ENCODE results near the gene GRB2. TPM values are rescaled to one million over a fixed set of nuclear protein-coding genes. Genes with fewer than 3 reads are reported as not detected.

GRB2 gene
- total and polyA plus RNA-seq, 10 of the 15 experiments (the other 5 are each of a cell fraction or from before 2014, with no cell fraction given), result 113 to 268 (median 158) TPM

GRCh38 chr17:75384751-75385150 lies 20.7 kb downstream of the GRB2 start (continued):
- TF ChIP-seq MYC (IDR thresholded peaks at IDR 0.05; ENCODE audit: insufficient read depth, insufficient read length, insufficient replicate concordance, low read length, severe bottlenecking) (no peak), SUPT20H (IDR thresholded peaks at IDR 0.05; ENCODE audit: borderline replicate concordance, control insufficient read depth, low read depth, low read length) (no peak), NFIC (IDR thresholded peaks at IDR 0.05; ENCODE audit: low read depth, low read length) (no peak), NFXL1 (IDR thresholded peaks at IDR 0.05; ENCODE audit: borderline replicate concordance) (no peak), ZSCAN29 (IDR thresholded peaks at IDR 0.05) (no peak), STAT1 (conservative IDR thresholded peaks at IDR 0.05) (no peak), CHD2 (IDR thresholded peaks at IDR 0.05; ENCODE audit: borderline replicate concordance, low read depth, low read length) (no peak), BRCA1 (IDR thresholded peaks at IDR 0.05; ENCODE audit: low read depth, low read length) (no peak), POLR2A (IDR thresholded peaks at IDR 0.05; ENCODE audit: low read depth, low read length) (no peak), SUZ12 (IDR thresholded peaks at IDR 0.05; ENCODE audit: unreplicated experiment) (no peak), ZNF687 (IDR thresholded peaks at IDR 0.05) (no peak)

All from GM12878 (cell line).